Smooth muscle cell of trachea (primary cell): ENCODE measurements around the gene SH2D5. TPM values are rescaled to one million over a fixed set of nuclear protein-coding genes. Genes with fewer than 3 reads are reported as not detected.

ENCODE experiments used
- total RNA-seq: library from RNA; depleted of rRNA; stranded (reverse); fragments of >200 nt; gene quantifications from 2 replicates; pipeline ENCODE4 v1.2.1, GENCODE V29; 2014

SH2D5 gene
- total RNA-seq = 4.2 and 6.3 TPM in 2 replicates

GRCh38 chr1:20732588-20733359 is at the start of gene SH2D5:
SH2D5 (minus strand) TSS chr1:20732703; CDS start chr1:20728044, 4,659 bp downstream.

GRCh38 chr1:20717452-20718342 is 14.8 kb downstream of the SH2D5 start, which contains the start of gene KIF17:
KIF17 (minus strand) TSS chr1:20718007; CDS start chr1:20717706, 301 bp downstream.

Other genes with a start within 250 kb of the SH2D5 start
- 36.7 and 48.4 TPM in 2 replicates for gene CAMK2N1, start 246.5 kb downstream of the SH2D5 start, total RNA-seq
- 26.3 and 33.2 TPM in 2 replicates for gene MUL1, start 224.6 kb downstream of the SH2D5 start, total RNA-seq
- 0.33 TPM in 1 of 2 replicates, not detected in the other for gene FAM43B, start 180.1 kb downstream of the SH2D5 start, total RNA-seq
- gene CDA, start 143.6 kb downstream of the SH2D5 start, total RNA-seq = 1.2 and 1.3 TPM in 2 replicates
- 63.1 and 131 TPM in 2 replicates for gene PINK1, start 99.2 kb downstream of the SH2D5 start, total RNA-seq
- 279 and 378 TPM in 2 replicates for gene DDOST, start 71.3 kb downstream of the SH2D5 start, total RNA-seq
- 1.5 and 4.1 TPM in 2 replicates for gene KIF17, start 14.7 kb downstream of the SH2D5 start, total RNA-seq
- 257 and 336 TPM in 2 replicates for gene HP1BP3, start 54.6 kb upstream of the SH2D5 start, total RNA-seq